Bronchial epithelial cell (primary cell): Measurements from ENCODE around the gene ERBIN. TPM values are rescaled to one million over a fixed set of nuclear protein-coding genes. Genes with fewer than 3 reads are reported as not detected.

ENCODE experiments used
- DNase-seq: peaks from one replicate; pipeline ENCODE4 v3.0.0-alpha.2; 2010; ENCODE audit warnings: low read depth
- FAIRE-seq: peaks from 2 replicates; lab custom pipeline; 2011; peaks lifted over from hg19 to GRCh38; lab: Jason Lieb, UNC
- H3K27me3 ChIP-seq: 2 replicates; pipeline ENCODE4 v1.5.1; 2011; ENCODE audit warnings: low read length; ENCODE audit not compliant: control insufficient read depth, insufficient read depth
- H3K36me3 ChIP-seq: 2 replicates; pipeline ENCODE4 v1.5.1; 2011; ENCODE audit warnings: low read length; ENCODE audit not compliant: control insufficient read depth, insufficient read depth
- H3K4me3 ChIP-seq: 2 replicates; pipeline ENCODE4 v1.5.1; 2011; ENCODE audit warnings: mild to moderate bottlenecking, low read depth, low read length, control low read depth
- CTCF ChIP-seq: IDR thresholded peaks from 2 replicates; pipeline ENCODE4 v1.5.1; 2011; ENCODE audit warnings: mild to moderate bottlenecking, moderate library complexity, low read length, control low read depth, inconsistent platforms; ENCODE audit not compliant: insufficient read depth, severe bottlenecking
- total RNA-seq: library from RNA; depleted of rRNA; stranded (reverse); fragments of >200 nt; gene quantifications from 2 replicates; pipeline ENCODE4 v1.2.1, GENCODE V29; 2014

ERBIN gene
- total RNA-seq, 1 donor from 2014 or later: 46.1 TPM

- FAIRE-seq (no peak), DNase-seq (no peak)
- no peaks in the 10 kb centered on the region for H3K36me3 ChIP-seq
- no peaks in the 10 kb centered on the region for H3K27me3 ChIP-seq
- no peak for TF ChIP-seq CTCF
- no peak overlapping the region for H3K4me3 ChIP-seq
These were observed 11.9 kb downstream of the ERBIN start for GRCh38 chr5:65938256-65938655.

- Histone ChIP-seq H3K27me3 (no peaks in the 10 kb centered on the region), H3K4me3 (no peak overlapping the region), H3K36me3 (no peaks in the 10 kb centered on the region)
- DNase-seq: no peak
- no peak for TF ChIP-seq CTCF
- no peak for FAIRE-seq
These were observed 17.4 kb downstream of the ERBIN start for GRCh38 chr5:65943771-65944170.

- FAIRE-seq (no peak), DNase-seq (no peak)
- H3K27me3 ChIP-seq: no peaks in the 10 kb centered on the region
- no peak for TF ChIP-seq CTCF
- no peaks in the 10 kb centered on the region for H3K36me3 ChIP-seq
- H3K4me3 ChIP-seq: no peak overlapping the region
These were observed 19.9 kb downstream of the ERBIN start for GRCh38 chr5:65946198-65946745.

- Histone ChIP-seq H3K36me3 (no peaks in the 10 kb centered on the region), H3K27me3 (no peaks in the 10 kb centered on the region), H3K4me3 (no peak overlapping the region)
- DNase-seq: no peak
- TF ChIP-seq CTCF: no peak
- no peak for FAIRE-seq
These were observed 21.9 kb downstream of the ERBIN start for GRCh38 chr5:65948115-65948747.

GRCh38 chr5:65951330-65951729 is 25.0 kb downstream of the ERBIN start:
- Histone ChIP-seq H3K27me3 (no peaks in the 10 kb centered on the region), H3K36me3 (no peaks in the 10 kb centered on the region), H3K4me3 (no peak overlapping the region)
- DNase-seq (no peak), FAIRE-seq (no peak)
- TF ChIP-seq CTCF: no peak

GRCh38 chr5:65952259-65952658 is 25.9 kb downstream of the ERBIN start:
- no peak overlapping the region for H3K4me3 ChIP-seq
- H3K36me3 ChIP-seq: no peaks in the 10 kb centered on the region
- DNase-seq (no peak), FAIRE-seq (no peak)
- no peak for TF ChIP-seq CTCF
- H3K27me3 ChIP-seq: no peaks in the 10 kb centered on the region
